SU-DHL-6 (cell line): ENCODE data around the gene PGA4.

Experiments
- CTCF ChIP-seq: fragments of 200-600 bp; sonication (generic); IDR thresholded peaks from one replicate; pipeline ENCODE4 v1.5.1; 2017; ENCODE audit warnings: antibody characterized with exemption, mild to moderate bottlenecking, low read length, moderate library complexity; ENCODE audit not compliant: insufficient read depth, poor library complexity, severe bottlenecking
- EZH2phosphoT487 ChIP-seq: fragments of 200-600 bp; sonication (generic), shearing (Covaris generic); conservative IDR thresholded peaks from 2 replicates; pipeline ENCODE4 v1.6.1; 2018; ENCODE audit warnings: mild to moderate bottlenecking, antibody characterized with exemption, low read length, moderate library complexity, mixed read lengths

GRCh38 chr11:61198361-61198760 lies 23.8 kb upstream of the PGA4 start:
- TF ChIP-seq CTCF: no peak
- no peak for TF ChIP-seq EZH2phosphoT487
